Vagina (tissue), 2 donors: Measurements from ENCODE around the gene MAL. TPM values are rescaled to one million over a fixed set of nuclear protein-coding genes. Genes with fewer than 3 reads are reported as not detected.

Experiments
- DNase-seq, 2 donors: peaks; one replicate each; pipeline ENCODE4 v3.0.0-alpha.2; 2017; ENCODE audit errors: extremely low spot score in 2 of 2
- H3K27ac ChIP-seq: fragments of 200-600 bp; sonication (generic); one replicate; pipeline ENCODE4 v1.5.1; 2019
- H3K27me3 ChIP-seq: fragments of 200-600 bp; sonication (generic); one replicate; pipeline ENCODE4 v1.5.1; 2019
- H3K36me3 ChIP-seq, 2 donors: fragments of 200-600 bp; sonication (generic); one replicate each; pipeline ENCODE4 v1.5.1; 2017 to 2019
- H3K4me1 ChIP-seq: fragments of 200-600 bp; sonication (generic); one replicate; pipeline ENCODE4 v1.5.1; 2019
- H3K4me3 ChIP-seq, 2 donors: fragments of 200-600 bp; sonication (generic); 1 replicate in 1 of 2; 2 replicates in 1 of 2; pipeline ENCODE4 v1.5.1; 2016 to 2019
- H3K9me3 ChIP-seq: fragments of 200-600 bp; sonication (generic); one replicate; pipeline ENCODE4 v1.5.1; 2019
- POLR2A ChIP-seq, 2 donors: fragments of 450-650 bp; IDR thresholded peaks; one replicate each; pipeline ENCODE4 v1.6.1; 2017; ENCODE audit warnings: antibody characterized with exemption in 2 of 2, mild to moderate bottlenecking in 2 of 2, moderate library complexity in 2 of 2
- POLR2AphosphoS5 ChIP-seq, 2 donors: sonication (generic); formaldehyde crosslinking; IDR thresholded peaks; one replicate each; pipeline ENCODE4 v1.9.0; 2017; ENCODE audit warnings: antibody characterized with exemption in 2 of 2, mild to moderate bottlenecking in 2 of 2, low read depth in 1 of 2; ENCODE audit not compliant: insufficient read depth in 1 of 2
- intact Hi-C: fragments of 100-400 bp; cut with DNase I; formaldehyde crosslinking; loops from one replicate; pipeline ENCODE4 v1.15.1; 2023
- total RNA-seq: library from RNA; depleted of rRNA; stranded (reverse); fragments of >200 nt; gene quantifications from one replicate; pipeline ENCODE4 v1.2.3, GENCODE V29; 2016
- TF ChIP-seq, protein P1 (sequence below), 3 experiments: fragments of 450-650 bp in 2 of 3; fragments of 200-600 bp in 1 of 3; sonication (generic) in 1 of 3; IDR thresholded peaks; one replicate each; pipeline ENCODE4 v1.5.1; 2017 to 2019; ENCODE audit warnings: antibody characterized with exemption in 3 of 3, mild to moderate bottlenecking in 2 of 3, moderate library complexity in 2 of 3

MAL gene
- total RNA-seq, 1 donor from 2014 or later: 71.0 TPM

DNA sequence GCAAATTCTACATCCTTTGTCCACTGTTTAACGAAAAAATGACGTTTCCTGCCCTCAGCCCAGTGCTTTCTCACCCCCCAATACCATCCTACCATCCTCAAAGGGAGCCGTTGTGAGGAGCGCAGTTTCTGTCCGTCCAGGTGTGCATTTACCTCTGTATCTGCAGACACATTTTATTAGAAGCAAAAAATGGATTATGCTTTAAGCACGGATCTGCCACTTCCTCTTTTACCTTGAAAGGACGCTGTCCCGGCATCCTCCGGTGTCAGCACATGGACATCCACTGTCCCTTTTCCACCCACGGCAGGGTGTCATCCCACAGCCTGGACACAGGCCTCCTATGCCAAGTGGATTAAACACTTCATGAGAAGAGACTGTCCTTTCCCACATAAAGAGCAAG is 7.2 kb upstream of the MAL start:
- no peaks in the 10 kb centered on the region for H3K4me1 ChIP-seq
- intact Hi-C loops: no loop called here
- TF ChIP-seq, protein P1, sequence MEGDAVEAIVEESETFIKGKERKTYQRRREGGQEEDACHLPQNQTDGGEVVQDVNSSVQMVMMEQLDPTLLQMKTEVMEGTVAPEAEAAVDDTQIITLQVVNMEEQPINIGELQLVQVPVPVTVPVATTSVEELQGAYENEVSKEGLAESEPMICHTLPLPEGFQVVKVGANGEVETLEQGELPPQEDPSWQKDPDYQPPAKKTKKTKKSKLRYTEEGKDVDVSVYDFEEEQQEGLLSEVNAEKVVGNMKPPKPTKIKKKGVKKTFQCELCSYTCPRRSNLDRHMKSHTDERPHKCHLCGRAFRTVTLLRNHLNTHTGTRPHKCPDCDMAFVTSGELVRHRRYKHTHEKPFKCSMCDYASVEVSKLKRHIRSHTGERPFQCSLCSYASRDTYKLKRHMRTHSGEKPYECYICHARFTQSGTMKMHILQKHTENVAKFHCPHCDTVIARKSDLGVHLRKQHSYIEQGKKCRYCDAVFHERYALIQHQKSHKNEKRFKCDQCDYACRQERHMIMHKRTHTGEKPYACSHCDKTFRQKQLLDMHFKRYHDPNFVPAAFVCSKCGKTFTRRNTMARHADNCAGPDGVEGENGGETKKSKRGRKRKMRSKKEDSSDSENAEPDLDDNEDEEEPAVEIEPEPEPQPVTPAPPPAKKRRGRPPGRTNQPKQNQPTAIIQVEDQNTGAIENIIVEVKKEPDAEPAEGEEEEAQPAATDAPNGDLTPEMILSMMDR (IDR thresholded peaks at IDR 0.05): no peak
- no peak for TF ChIP-seq POLR2A (IDR thresholded peaks at IDR 0.05)
- no peak for TF ChIP-seq POLR2AphosphoS5 (IDR thresholded peaks at IDR 0.05; ENCODE audit: insufficient read depth in 1 of 2, low read depth in 1 of 2)
- no peaks in the 10 kb centered on the region for H3K27me3 ChIP-seq
- no peaks in the 10 kb centered on the region for H3K36me3 ChIP-seq
- no peak for DNase-seq
- no peaks in the 10 kb centered on the region for H3K9me3 ChIP-seq
- H3K4me3 ChIP-seq: no peak overlapping the region
- H3K27ac ChIP-seq: no peak overlapping the region

DNA sequence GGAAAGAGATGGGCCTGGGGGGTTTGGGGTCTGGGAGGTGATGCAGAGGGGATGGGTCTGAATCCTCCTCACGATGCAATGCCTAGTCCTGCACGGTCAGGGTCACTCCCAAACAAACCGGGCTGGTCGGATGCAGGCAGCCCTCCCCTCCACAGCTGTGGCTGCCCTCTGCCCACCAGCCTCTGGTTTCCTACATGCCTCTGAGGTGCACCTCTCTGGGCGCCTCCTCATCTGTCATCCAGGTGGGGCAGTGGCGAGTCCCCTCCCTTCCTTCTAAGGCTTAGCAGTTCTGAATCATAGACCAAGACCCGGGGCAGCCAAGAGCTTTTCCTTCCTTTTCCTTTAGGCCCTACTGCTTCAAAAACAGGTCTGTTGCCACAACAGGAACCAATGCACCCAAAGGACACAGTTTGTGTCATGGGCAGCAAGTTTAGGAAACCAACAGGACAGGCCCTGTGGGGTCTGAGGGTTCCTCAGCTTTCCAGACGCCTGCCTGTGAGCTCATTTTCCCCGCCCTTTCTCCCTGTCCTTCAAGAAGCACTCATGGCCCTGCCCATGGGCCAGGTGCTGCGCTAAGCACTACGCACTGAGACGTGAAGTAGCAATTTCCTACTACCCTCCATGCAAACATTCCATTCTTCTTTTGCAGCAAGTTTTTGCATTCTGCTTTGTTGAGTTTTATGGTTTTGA is 6.5 kb upstream of the MAL start:
- no peak for TF ChIP-seq POLR2A (IDR thresholded peaks at IDR 0.05)
- intact Hi-C loops: no loop called here

DNA sequence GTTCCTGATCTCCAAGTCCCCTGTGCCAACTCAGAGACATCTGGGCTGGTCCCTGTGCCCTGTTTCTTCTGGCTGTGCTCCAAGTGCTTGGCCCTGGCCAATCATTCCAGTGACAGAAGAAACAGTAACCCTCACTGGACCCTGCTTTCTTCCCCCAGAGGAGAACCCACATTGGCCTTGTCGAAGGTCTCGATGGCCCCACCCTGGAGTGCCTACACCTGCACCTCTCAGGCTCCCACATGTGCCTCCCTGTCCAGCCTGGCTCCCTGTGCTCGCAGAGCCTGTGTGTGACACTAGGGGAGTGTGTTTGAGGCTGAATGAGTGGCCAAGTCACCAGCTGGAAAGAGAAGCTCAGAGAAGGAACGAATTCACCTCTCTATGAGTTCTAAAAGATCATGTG is 5.9 kb upstream of the MAL start:
- Histone ChIP-seq H3K36me3 (no peaks in the 10 kb centered on the region), H3K27me3 (no peaks in the 10 kb centered on the region), H3K4me3 (no peak overlapping the region), H3K4me1 (no peaks in the 10 kb centered on the region), H3K9me3 (no peaks in the 10 kb centered on the region), H3K27ac (no peak overlapping the region)
- TF ChIP-seq, protein P1 (IDR thresholded peaks at IDR 0.05): no peak
- TF ChIP-seq POLR2A (IDR thresholded peaks at IDR 0.05) (no peak), POLR2AphosphoS5 (IDR thresholded peaks at IDR 0.05; ENCODE audit: insufficient read depth in 1 of 2, low read depth in 1 of 2) (no peak)
- DNase-seq: no peak
- intact Hi-C loops: no loop called here

More for the DNA sequence above, 6.5 kb upstream of the MAL start:
- Histone ChIP-seq H3K4me1 (no peaks in the 10 kb centered on the region), H3K9me3 (no peaks in the 10 kb centered on the region), H3K27ac (no peak overlapping the region), H3K36me3 (no peaks in the 10 kb centered on the region), H3K27me3 (no peaks in the 10 kb centered on the region), H3K4me3 (no peak overlapping the region)
- DNase-seq: no peak

DNA sequence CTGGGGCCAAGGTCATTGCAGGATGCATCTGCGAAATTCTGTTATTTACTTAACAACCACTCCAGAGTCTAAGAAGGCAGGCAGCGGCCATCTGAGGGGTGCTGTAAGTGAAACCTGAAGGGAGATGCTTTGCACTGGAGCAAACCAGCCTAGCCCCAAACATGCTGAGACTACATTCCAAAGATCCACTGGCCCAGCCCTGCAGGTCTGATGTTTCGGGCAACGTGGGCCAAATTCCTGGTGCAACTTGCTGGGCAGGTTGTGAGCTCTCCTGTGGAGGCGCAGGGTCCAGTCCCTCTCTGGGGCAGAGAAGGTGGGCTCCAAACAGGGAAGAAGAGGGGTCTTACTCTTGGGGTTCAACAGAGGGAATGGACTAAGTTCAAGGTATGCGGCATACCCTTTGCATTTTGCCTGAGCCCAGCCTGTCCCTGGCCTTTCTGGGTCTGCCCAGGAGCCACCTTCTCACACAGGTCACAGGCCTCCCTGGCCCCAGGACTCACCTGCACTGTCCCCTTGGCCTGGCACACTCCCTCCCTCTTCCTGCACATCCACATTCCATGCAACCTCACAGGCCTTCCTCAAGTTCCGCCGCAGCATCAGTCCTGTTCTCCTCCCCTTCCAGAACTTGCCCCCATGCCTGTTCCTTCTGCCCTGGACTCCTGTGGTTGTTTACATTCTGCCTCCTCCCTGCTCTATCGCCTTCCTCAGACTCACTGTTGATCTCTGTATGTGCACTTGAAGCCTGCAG is 5.1 kb upstream of the MAL start:
- Histone ChIP-seq H3K4me1 (no peaks in the 10 kb centered on the region), H3K4me3 (no peak overlapping the region), H3K27me3 (no peaks in the 10 kb centered on the region), H3K36me3 (no peaks in the 10 kb centered on the region), H3K27ac (no peak overlapping the region), H3K9me3 (no peaks in the 10 kb centered on the region)
- intact Hi-C loops: no loop called here
- TF ChIP-seq, protein P1 (IDR thresholded peaks at IDR 0.05): no peak
- DNase-seq: no peak

DNA sequence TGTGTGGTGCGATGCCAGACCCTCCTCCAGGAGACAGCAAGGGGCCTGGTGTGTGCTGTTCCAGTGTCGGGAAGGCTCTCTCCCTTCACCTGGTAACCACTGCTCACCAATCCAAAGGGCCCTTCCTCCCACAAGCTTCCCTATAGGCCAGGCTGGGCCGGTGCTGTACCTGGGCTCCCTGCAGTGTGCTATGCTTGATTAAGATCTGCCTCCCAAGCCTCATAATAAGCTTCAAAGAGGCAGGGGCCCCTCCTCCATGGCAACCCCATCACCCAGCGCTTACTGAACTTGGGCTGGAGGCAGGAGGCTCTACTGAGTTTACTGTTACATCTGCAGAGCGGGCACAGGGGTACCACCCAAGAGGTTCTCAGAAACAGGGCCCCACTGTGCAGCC is 4.5 kb upstream of the MAL start:
- no peak for TF ChIP-seq POLR2A (IDR thresholded peaks at IDR 0.05)
- TF ChIP-seq, protein P1 (IDR thresholded peaks at IDR 0.05): no peak
- TF ChIP-seq POLR2AphosphoS5 (IDR thresholded peaks at IDR 0.05; ENCODE audit: insufficient read depth in 1 of 2, low read depth in 1 of 2): no peak
- H3K27ac ChIP-seq: no peak overlapping the region
- no peak overlapping the region for H3K4me3 ChIP-seq
- intact Hi-C loops: no loop called here
- H3K4me1 ChIP-seq: no peaks in the 10 kb centered on the region
- DNase-seq: no peak
- no peaks in the 10 kb centered on the region for H3K9me3 ChIP-seq
- no peaks in the 10 kb centered on the region for H3K27me3 ChIP-seq
- H3K36me3 ChIP-seq: no peaks in the 10 kb centered on the region
